Stomach (tissue), 9 donors: ENCODE results near the gene SURF6. TPM values are rescaled to one million over a fixed set of nuclear protein-coding genes. Genes with fewer than 3 reads are reported as not detected.

ENCODE experiments used
- DNase-seq, 2 donors: peaks; one replicate each; pipeline versions ENCODE4 v3.0.0 to v3.0.0-alpha.2; 2013 to 2019
- H3K27ac ChIP-seq, 5 donors: fragments of 200-600 bp in 4 of 5; sonication (generic) in 4 of 5; one replicate each; pipeline ENCODE4 v1.5.1; 2013 to 2019; ENCODE audit warnings: mild to moderate bottlenecking in 1 of 5, moderate library complexity in 1 of 5
- H3K27me3 ChIP-seq, 3 donors: fragments of 200-600 bp; sonication (generic); one replicate each; pipeline ENCODE4 v1.5.1; 2017 to 2019; ENCODE audit warnings: mixed run types in 1 of 3
- H3K36me3 ChIP-seq, 4 donors: fragments of 200-600 bp; sonication (generic); 1 replicate in 3 of 4; 2 replicates in 1 of 4; pipeline ENCODE4 v1.5.1; 2016 to 2019
- H3K4me1 ChIP-seq, 4 donors: fragments of 200-600 bp; sonication (generic); one replicate each; pipeline ENCODE4 v1.5.1; 2016 to 2019
- H3K4me3 ChIP-seq, 4 donors: fragments of 200-600 bp; sonication (generic) in 3 of 4; one replicate each; pipeline ENCODE4 v1.5.1; 2016 to 2019; ENCODE audit warnings: mild to moderate bottlenecking in 1 of 4
- H3K9me3 ChIP-seq, 4 donors: fragments of 200-600 bp; sonication (generic); one replicate each; pipeline ENCODE4 v1.5.1; 2016 to 2019
- EP300 ChIP-seq: sonication (generic); formaldehyde crosslinking; IDR thresholded peaks from one replicate; pipeline ENCODE4 v1.6.1; 2017; ENCODE audit warnings: antibody characterized with exemption
- POLR2A ChIP-seq, 4 donors: fragments of 450-650 bp; IDR thresholded peaks; one replicate each; pipeline ENCODE4 v1.6.1; 2016; ENCODE audit warnings: antibody characterized with exemption in 4 of 4, control low read depth in 2 of 4, mild to moderate bottlenecking in 1 of 4, moderate library complexity in 1 of 4
- POLR2AphosphoS5 ChIP-seq, 3 donors: sonication (generic); formaldehyde crosslinking; IDR thresholded peaks; one replicate each; pipeline ENCODE4 v1.6.1; 2016; ENCODE audit warnings: antibody characterized with exemption in 3 of 3
- WGBS, 5 donors: extraction: QIAGEN DNeasy Blood & Tissue Kit in 3 of 5; methylation state at CpG; one replicate each; pipeline versions ENCODE4 v1.1.5 to v1.1.7; 2013 to 2018; 5-methylcytosine and 5-hydroxymethylcytosine counted together
- intact Hi-C: fragments of 100-400 bp; cut with DNase I; formaldehyde crosslinking; loops from one replicate; pipeline ENCODE4 v1.15.1; 2023; ENCODE audit warnings: low total_unique reads
- polyA plus RNA-seq, 3 donors: library from polyadenylated mRNA; stranded (reverse); fragments of 200-250 nt; gene quantifications; one replicate each; pipeline ENCODE4 v1.2.3, GENCODE V29; 2013
- total RNA-seq, 5 donors: library from RNA; depleted of rRNA; stranded (reverse); fragments of >200 nt; gene quantifications; one replicate each; pipeline versions ENCODE4 v1.1.0 to v1.2.3, GENCODE V29; 2014 to 2016
- TF ChIP-seq, protein P1 (sequence below), 7 experiments: fragments of 450-650 bp in 4 of 7; fragments of 200-600 bp in 3 of 7; sonication (generic) in 3 of 7; IDR thresholded peaks; one replicate each; pipeline ENCODE4 v1.5.1; 2016 to 2019; ENCODE audit warnings: antibody characterized with exemption in 7 of 7, control low read depth in 2 of 7, mild to moderate bottlenecking in 1 of 7
- donor health status: healthy with polysubstance abuse.
- donor health status: Bipolar disorder and iron deficiency.
- donor health status: healthy.

The SURF6 gene
- total and polyA plus RNA-seq, 8 donors, result 2.9 to 138 (median 14.1) TPM

DNA sequence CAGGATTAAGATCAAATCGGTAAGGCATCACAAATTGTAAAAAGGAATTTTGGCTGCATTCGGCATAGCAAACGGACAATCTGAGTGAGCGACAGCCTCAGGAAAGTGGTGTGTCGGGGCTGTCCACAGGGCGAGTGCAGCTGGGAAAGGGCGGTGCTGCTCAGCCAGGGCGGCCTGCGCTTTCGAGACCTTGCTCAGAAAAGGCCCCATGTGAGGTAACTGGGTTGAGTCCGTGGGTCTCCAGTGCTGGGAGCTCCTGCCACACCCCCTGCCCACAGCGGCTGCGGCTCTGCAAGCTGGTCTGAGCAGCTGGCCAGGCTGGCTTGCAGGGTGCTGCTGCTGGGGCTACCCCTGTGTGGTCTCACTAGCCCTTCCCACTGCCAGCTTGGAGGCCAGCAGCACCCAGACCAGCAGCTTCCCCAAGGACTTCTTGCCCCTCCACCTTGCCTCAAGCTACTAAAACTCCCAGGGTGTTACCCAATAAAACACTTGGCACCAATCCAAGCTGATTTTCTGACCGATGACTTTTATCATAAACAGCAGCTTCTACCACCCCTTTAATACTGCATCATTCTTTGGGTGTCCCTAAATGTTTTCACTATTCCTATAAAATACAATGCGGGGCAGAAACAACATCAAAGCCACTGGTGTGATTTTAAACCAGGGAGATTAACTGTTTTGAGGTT, 26.5 kb upstream of the SURF6 start:
- Histone ChIP-seq H3K27me3 (no peaks in the 10 kb centered on the region), H3K36me3 (peaks cover 69 to 92% (median 84%) of the 10 kb centered on the region in 4 donors), H3K9me3 (no peaks in the 10 kb centered on the region), H3K27ac (peak overlapping the region in 1 of 5 donors; percentile 20), H3K4me1 (peaks cover 19 to 61% (median 43%) of the 10 kb centered on the region in 4 donors), H3K4me3 (no peak overlapping the region)
- TF ChIP-seq EP300 (no peak), POLR2A (IDR thresholded peaks at IDR 0.05) (no peak), POLR2AphosphoS5 (IDR thresholded peaks at IDR 0.05) (no peak)
- TF ChIP-seq, protein P1, sequence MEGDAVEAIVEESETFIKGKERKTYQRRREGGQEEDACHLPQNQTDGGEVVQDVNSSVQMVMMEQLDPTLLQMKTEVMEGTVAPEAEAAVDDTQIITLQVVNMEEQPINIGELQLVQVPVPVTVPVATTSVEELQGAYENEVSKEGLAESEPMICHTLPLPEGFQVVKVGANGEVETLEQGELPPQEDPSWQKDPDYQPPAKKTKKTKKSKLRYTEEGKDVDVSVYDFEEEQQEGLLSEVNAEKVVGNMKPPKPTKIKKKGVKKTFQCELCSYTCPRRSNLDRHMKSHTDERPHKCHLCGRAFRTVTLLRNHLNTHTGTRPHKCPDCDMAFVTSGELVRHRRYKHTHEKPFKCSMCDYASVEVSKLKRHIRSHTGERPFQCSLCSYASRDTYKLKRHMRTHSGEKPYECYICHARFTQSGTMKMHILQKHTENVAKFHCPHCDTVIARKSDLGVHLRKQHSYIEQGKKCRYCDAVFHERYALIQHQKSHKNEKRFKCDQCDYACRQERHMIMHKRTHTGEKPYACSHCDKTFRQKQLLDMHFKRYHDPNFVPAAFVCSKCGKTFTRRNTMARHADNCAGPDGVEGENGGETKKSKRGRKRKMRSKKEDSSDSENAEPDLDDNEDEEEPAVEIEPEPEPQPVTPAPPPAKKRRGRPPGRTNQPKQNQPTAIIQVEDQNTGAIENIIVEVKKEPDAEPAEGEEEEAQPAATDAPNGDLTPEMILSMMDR (IDR thresholded peaks at IDR 0.05), result no peak
- DNase-seq, result no peak
- WGBS, 5 donors, result 83 to 88% (median 86%) methylated on average over 13 to 15 of the region's 15 CpGs
- intact Hi-C loops, result no loop called here

DNA sequence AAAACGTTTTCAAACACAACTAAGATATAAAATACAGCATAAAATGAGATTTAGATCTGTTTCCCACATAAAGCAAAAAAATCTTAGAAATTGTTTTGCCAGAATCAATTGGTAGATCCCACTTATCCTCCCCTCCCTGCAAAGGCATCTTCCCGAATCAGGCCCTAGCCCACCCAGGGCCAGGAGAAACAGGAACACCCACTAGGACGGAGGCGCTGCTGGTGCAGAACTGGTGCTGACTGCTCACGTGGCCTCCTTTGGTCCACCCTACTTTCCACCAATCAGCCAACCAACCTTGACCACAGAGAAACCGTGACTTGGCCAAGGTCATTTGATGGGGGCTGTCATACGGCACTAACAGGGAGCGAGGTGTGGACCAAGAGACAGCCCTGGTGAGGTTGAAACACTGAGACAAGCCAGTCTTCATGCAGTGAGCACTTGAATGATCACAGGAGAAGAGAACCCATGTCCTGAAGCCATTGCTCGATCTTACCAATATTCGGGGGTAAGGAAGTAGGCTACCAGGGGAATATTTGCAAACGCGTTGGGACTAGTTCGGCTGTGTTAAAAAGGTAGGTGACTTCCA, 25.6 kb upstream of the SURF6 start:
- intact Hi-C loops, result no loop called here
- WGBS, 5 donors, result 72 to 79% (median 74%) methylated on average over 13 of the region's 13 CpGs
- Histone ChIP-seq H3K9me3 (no peaks in the 10 kb centered on the region), H3K27ac (peak overlapping the region in 1 of 5 donors; percentile 37), H3K4me1 (peaks cover 19 to 61% (median 43%) of the 10 kb centered on the region in 4 donors), H3K4me3 (no peak overlapping the region), H3K27me3 (no peaks in the 10 kb centered on the region), H3K36me3 (peaks cover 60 to 83% (median 75%) of the 10 kb centered on the region in 4 donors)
- no peak for TF ChIP-seq EP300
- no peak for DNase-seq

DNA sequence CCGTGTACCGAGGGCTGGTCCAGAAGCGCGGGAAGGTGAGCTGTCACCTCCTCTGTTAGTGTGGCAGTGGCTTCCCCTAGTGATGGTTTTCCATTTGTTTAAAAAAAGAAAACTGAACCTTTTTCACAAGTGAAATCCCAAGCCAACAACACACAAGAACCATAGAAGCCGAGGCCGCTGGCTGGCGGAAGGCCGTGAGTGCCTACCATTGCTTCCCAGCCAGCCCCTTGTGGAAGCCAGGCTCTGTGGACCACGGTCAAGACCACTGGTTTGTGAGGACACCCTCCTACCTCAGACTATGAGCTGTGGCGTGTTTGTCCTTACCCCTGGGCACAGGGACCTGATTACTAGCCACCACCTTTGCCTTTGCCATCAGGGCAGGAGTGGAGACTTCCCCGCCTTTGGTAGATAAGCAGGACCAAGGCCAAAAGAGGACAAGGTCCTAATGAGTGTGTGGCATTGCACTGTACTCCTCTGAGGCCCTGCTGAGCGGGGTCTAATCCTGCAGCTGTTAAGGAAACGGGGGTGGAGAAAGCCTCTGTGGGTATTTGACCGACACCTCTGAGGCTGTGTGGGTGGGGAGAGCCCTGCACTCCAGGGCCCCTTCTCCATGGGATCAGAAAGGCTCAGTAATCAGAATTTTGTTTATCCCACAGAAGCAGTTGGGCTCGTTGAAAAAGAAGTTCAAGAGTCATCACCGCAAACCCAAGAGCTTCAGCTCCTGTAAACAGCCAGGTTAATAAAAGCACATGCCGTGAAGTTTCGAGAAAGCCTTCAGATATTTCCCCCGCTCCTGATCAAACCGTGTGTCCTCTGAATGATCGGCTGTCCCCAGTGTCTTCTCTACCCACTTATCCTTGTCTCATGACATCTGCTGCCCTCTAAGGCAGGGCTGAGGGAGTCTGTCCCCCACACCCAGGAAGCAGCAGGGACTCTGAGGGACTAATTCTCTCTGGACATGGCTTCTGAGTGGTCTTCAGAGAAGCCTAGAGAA, 24.7 kb upstream of the SURF6 start:
- no peaks in the 10 kb centered on the region for H3K9me3 ChIP-seq
- no peaks in the 10 kb centered on the region for H3K27me3 ChIP-seq
- H3K27ac ChIP-seq, result peak overlapping the region in 3 of 5 donors; percentile 11 to 37 (median 27)
- 63 to 73% (median 64%) methylated on average over 21 of the region's 21 CpGs for WGBS, 5 donors
- peaks cover 51 to 74% (median 66%) of the 10 kb centered on the region in 4 donors for H3K36me3 ChIP-seq
- intact Hi-C loops, result no loop called here
- H3K4me1 ChIP-seq, result peaks cover 21 to 61% (median 44%) of the 10 kb centered on the region in 4 donors
- no peak overlapping the region for H3K4me3 ChIP-seq
- TF ChIP-seq POLR2A (IDR thresholded peaks at IDR 0.05) (no peak), EP300 (no peak), POLR2AphosphoS5 (IDR thresholded peaks at IDR 0.05) (no peak)
- TF ChIP-seq, protein P1 (IDR thresholded peaks at IDR 0.05), result no peak
- DNase-seq, result no peak

DNA sequence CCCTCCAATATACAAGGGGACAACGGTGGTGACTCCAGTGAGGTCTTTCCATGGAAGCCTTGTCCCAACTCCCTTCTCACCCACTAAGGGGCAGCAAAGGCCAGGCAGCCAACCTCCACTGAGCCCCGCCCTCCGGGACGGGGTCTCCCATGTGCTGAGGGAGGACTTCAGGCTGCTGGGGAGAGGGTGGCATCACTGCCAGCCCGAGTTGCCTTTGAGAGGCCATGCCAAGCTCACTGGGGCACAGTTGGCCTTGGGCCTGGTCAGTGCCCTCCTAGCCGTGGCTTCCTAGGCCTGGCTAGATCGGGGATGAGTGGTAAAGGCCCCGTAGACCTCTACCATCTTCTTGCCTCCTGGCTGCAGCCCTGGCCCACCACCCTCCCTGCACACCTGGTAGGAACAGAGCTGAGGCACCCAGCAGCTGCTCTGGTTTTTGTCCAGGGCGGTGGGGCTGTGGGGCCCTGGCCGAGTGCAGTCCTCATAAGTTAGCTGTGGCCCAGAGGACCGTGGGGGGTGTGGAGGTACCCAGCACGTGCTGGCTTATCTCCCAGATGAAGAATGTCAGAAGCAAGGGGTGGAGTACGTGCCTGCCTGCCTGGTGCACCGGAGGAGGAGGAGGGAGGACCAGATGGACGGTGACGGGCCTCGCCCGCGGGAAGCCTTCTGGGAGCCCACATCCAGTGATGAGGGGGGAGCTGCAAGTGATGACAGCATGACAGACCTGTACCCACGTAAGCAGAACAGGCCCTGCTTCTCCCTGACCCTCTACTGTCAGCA, 23.6 kb upstream of the SURF6 start:
- 36 to 58% (median 49%) methylated on average over 10 to 20 of the region's 20 CpGs for WGBS, 5 donors
- Histone ChIP-seq H3K27ac (peak overlapping the region in 2 of 5 donors; percentile 7 to 35), H3K36me3 (peaks cover 39 to 63% (median 56%) of the 10 kb centered on the region in 4 donors), H3K4me3 (no peak overlapping the region), H3K9me3 (no peaks in the 10 kb centered on the region), H3K27me3 (no peaks in the 10 kb centered on the region), H3K4me1 (peaks cover 31 to 65% (median 55%) of the 10 kb centered on the region in 4 donors)
- intact Hi-C loops, result no loop called here
- TF ChIP-seq EP300, result no peak
- no peak for TF ChIP-seq POLR2AphosphoS5 (IDR thresholded peaks at IDR 0.05)
- TF ChIP-seq, protein P1 (IDR thresholded peaks at IDR 0.05), result peak in 3 of 7 experiments; percentile 8 to 32 (median 10)
- no peak for TF ChIP-seq POLR2A (IDR thresholded peaks at IDR 0.05)
- no peak for DNase-seq
